ENCODE data around the gene MTHFR.

Gene MTHFR

DNA sequence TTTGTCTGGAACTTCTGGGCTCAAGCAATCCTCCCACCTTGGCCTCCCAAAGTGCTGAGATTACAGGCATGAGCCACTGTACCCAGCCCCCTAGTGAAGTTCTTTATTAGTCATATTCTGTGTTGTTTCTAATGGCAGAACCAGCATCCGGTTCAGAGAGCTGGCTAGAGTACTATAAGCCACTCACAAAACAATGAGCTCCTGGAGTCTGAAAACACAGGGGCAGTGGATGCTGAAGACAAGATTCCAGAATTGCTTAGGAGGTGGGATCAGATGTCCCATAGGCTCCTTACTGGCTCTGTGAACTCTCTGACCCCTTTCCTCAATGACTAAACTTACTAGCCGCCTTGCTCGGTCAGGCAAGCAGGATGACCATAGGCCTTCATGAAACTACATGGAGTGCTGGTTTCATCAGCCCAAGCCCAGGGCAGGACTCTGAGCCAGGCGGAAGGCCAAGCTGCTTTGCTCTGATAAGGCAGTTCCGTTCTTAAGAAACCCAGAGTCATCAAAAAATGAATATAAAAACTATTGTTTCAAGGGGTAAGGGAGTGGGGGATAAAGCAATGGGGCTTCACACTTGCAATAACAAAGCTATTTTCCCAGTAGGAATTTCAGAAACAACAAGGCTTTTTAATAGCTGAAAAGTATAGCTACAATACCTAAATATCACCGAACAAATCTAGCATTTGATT, 8.1 kb downstream of the MTHFR start:
- no peak for DNase-seq (ENCODE audit: low read depth, low spot score)

DNA sequence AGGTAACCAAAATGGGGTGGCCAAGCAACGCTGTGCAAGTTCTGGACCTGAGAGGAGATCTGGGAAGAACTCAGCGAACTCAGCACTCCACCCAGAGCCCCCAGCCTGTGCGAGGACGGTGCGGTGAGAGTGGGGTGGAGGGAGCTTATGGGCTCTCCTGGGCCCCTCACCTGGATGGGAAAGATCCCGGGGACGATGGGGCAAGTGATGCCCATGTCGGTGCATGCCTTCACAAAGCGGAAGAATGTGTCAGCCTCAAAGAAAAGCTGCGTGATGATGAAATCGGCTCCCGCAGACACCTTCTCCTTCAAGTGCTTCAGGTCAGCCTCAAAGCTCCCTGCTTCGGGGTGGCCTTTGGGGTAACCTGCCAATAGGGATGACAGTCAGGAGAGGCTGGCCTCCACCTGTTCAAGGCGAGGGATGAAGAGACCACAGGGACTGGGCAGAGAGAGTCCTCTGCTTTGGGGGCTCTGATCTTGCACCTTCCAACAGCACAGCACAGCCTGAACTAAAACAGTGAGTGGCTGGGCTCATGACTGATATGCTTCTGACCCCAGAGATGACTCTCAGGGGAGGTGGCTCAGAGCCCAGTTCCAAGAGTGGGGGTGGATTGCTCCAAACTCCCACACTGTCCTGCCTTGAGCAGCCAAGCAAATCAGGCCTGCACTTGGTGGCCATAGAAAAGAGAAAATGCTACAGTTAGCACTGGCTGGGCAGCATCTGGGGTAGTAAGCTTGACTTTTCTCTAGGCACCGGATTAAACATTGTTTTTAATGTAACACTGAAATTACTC, 9.5 kb downstream of the MTHFR start:
- DNase-seq (ENCODE audit: low read depth, low spot score) = no peak

DNA sequence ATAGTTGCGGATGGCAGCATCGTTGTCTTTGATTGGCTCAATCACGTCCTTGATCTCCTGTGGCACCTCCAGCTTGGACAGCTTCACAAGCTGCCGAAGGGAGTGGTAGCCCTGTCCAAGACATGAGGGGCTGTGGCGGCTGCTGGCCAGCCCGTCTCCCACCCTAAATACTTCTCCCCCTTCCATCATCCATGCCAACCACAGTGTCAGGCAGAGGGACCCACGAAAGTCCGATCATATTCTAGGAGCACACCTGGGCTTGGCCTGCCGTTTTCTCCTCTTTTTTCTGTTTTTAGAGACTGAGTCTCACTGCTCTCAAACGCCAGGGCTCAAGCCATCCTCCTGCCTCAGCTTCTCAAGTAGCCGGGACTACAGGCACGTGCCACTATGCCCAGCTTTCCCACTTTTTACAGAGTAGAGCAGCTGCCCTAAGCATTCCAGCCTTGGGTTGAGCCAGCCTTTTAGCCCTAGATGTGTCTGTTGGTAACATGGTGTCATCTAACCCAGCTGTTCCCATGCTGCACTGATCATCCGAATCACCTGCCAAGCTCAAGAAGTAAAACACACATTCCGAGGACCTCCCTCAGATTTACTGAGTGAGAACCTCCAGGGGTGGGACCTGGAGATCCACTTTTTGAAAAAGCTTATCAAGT, 10.4 kb downstream of the MTHFR start:
- no peak for DNase-seq (ENCODE audit: low read depth, low spot score)

DNA sequence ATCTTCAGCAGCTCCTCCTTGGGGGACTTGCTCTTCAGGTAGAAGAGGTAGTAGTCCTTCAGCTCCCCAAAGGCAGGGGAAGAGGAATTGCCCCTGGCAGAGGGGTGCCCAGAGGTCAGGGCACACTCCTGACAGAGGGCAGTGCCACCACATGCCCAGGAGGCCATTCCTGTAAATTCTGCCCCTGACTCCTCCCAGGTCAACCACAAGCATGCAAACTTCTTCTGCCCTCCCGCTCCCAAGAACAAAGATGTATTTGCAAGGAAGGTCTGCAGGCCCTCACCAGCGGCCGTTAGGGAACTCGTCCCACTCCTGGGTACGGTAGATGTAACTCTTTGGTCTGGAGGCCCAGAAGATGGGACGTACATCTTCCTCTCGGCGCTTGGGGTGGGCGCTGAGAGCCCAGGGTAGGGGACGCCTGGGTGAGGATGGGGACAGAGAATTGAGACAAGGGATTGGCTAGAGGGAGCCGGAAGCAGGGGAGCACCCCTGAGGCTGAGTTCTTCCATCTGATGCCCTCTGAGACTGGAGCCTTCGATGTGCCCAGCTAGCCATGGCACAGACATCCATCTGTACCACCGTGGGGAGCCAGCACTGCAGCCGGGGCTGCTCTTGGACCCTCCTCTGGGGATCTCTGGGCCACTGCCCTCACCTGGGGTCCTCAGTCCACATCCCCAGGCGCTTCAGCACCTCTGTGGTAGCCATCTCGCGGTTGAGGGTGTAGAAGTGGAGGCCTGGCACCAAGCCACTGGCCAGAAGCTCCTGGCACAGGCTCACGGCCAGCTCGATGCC, 11.1 kb downstream of the MTHFR start:
- no peak for DNase-seq (ENCODE audit: low read depth, low spot score)

DNA sequence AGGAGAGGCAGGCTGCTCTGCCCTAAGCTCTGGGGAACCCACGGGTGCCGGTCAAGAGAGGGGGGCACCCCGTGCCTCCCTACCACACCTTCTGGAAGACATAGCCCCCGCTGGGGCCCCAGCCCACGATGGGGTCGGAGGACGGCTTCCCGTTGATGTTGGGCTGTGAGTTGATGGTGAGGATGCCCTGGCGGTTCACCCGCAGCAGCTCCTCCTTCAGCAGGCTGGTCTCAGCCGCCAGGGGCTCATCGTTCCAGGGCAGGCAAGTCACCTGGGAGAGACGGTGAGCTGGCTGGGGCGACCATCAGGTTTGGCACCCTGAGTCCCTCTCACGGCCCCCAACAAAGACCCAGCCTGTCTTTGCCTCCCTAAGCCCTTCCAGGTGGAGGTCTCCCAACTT, 11.9 kb downstream of the MTHFR start:
- no peak for DNase-seq (ENCODE audit: low read depth, low spot score)

DNA sequence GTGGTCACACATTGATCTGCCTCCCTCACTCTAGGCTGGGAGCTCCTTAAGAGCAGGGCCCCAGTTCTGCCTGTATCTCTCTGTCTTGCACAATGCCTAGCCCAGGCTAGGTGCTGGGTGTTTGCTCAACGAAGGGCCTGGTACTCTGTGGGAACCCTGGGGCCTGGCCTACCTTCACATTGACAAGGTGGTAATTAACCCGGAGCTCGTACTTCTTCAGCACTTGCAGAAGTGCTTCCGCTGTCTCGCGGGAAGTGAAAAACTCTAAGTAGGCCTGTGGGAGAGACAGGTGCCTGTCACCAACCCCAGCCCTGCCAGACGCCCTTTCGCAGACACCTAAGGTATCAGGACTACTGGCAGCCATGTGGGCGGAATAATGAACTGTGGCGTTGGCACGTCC, 13.7 kb downstream of the MTHFR start:
- no peak for DNase-seq (ENCODE audit: low read depth, low spot score)

DNA sequence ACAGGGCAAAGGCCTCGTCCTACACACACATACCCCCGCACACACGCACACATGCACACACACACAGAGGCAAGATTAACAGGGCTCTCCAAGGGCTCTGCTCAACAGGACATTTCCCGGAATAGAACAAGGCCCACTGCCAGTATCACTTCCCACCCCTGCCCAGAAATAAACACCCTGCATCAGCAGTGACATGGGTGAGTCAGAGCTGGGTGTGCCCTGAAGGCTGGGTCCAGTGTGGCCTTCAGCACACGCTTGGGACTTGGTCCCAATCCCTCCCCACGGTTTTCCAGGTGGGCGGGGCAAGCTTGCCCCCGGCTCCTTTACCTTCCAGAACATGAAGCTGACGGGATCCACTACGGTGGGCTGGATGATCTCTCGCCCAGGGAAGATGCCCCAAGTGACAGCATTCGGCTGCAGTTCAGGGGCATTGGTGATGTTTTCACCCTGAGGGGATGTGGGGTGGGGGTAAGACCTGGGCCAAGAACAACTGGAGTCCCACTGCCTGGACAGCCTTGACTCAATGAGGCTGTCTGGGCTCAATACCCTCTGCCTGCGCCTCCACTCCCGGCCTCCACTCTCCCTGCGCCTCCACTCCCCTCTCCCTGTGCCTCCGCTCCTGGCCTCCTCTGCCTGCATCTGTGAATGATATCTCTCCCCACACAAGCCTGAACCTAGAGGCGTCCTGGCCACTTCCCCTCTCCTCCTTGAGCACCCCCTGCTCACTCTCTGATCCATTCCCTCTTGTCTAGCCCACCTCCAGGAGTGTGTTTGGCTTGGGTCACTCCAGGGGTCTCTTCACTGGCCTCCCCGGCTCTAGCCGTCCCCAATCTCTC, 14.7 kb downstream of the MTHFR start:
- peak; percentile 88 for DNase-seq (ENCODE audit: low read depth, low spot score)

DNA sequence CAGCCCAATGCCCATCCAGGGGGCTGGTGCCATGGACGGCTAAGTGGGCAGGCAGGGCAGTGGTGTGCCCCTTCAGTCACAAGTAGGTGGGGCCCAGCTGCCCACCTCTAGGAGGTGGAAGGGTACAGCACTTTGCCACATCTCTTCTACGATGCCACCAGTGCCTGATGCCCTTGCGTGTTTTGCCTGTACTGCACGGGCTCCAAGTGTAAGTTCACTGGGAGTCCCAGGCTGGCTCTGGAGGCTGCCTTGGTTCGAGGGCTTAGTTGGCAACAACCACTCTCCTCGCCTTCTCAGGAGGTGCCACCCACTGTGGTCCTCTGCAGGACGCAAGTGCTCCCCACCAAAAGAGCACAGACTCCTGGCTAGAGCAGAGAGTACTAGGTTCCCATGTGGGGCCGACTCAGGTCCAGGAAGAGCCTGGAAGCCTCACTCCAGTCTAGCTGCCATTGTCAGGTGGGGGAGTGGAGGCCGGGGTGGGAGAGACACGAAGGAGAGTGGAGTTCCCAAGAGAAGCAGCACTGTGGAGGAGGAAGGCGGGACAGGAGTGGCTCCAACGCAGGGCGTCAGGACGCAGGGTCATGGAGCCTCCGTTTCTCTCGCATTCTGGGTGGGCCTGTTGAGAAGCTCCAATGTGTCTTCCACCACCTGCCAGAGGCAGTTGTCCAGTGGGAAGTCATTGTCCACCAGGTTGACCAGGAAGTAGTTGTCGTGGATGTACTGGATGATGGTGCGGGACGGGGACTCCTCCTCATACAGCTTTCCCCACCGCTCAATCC, 15.5 kb downstream of the MTHFR start:
- DNase-seq (ENCODE audit: low read depth, low spot score) = no peak

DNA sequence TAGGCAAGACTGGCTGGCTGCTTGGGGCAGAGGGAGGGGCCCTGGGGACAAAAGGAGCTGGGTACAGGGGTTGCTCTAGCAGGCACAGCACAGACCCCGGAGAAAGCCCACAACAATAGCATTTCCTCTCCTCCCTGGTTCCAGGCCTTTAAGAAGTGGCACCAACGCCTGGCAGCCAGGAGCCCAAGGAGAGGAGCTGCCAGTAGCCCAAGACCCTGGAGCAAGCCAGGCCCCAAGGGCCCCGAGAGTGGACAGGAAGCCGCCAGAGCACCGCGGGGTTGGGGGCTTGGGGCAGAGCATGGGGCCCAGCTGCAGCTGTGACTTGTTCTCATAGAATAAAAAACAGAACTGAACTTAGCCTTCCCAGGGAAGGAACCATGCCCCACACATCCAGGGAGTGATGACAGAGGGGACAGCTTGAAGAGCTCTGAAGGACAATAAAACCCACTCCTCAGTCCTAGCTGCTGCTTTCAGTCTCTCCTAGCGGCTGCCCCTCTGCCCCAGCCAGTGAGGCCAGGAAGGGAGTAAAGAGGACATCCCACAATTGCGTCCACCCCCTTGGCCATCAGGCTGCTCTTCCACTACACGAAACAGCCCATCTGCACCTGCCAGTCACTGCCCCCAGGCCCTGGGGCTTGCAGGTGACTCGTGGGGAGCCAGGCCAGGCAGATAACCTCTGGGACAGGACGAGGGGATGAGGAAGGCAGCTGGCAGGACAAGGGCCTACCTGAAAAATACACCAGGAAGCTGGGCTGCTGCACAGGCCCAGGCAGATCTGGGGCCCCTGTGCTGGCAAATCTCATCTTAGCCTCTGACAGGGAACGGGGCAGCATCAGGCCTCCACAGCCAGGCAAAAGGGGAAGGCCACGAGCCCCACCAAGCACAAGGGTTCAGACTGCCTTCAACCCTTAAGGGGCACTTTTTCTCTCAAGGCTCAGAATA, 16.4 kb downstream of the MTHFR start:
- DNase-seq (ENCODE audit: low read depth, low spot score) = no peak

DNA sequence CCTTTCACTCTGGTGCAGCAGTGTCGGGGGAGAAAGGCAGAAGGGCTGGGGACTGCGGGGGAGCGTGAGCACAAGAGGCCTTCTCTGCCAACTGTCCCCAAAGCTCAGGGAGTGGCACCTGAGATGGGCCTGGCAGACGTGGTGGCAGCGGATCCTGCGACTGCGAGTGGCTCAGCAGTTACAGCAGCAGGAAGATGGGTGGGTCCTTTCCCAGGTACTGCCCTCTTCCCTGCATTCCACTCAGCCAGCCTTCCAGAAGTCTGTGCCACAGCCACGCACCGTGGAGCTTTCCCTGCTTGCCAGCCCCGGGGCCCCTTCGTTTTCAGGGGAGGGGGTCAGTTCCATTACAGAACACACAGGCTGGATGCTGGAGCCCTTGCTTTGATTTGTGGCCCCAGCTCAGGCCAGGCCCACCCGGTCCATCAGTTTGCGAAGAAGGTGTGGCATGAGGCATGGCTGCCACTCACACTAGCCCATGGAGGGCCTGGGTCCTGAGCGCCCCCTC, 17.2 kb downstream of the MTHFR start:
- no peak for DNase-seq (ENCODE audit: low read depth, low spot score)

DNA sequence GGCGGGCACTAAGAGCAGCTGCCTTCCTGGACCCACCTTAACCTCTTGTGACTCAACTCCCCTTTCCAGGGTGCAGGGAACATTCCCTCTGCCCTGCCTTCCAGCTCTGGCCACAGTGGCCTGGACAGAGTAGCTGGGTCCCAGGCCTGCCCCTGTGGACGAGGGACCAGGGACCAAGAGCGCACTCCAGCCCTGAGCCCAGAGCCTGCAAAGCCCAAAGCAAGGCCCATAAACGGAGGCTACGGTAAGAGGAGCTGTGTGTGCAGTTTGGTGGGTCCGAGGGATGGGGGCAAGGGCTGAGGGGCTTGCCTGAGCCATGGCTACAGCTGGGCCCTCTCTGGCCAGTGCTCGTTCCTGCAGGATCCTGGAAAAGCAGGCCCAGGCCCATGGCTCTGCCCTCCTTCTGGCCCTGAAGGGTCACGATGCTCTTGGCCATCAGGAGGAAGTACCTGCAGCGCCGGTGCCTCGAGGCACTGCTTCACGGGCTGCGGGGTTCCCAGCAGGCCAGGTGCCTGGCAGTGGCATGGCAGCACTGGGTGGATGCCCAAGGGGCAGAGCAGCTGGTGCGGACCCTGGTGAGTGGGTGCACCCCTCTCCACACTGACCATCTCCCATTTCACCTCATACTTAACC, 17.8 kb downstream of the MTHFR start:
- no peak for DNase-seq (ENCODE audit: low read depth, low spot score)

DNA sequence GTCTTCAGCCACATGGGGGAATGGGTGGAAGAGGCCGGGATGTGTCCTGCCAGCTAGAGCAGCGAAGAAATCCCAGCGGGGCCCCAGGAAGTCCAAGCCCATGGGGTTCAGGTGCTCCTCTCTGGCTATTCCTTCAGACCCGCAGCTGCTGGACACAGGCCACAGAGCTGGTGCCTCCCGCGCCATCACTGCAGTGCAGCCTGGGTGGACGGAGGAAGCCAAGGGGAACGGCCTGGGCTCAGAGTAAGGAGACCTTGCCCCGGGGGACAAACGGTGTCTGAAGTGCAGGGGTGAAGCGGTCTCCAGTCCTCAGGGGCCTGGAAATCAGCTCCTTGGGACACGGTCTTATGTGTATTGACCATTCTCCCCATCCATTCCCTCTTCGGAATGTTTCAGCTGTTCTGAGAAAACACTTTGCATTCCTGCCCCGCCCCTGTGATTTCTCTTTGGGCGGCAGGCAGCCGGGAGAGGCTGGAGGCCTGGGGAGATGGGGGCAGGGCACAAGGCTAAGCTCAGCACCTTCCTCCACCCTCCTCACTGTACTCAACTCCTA, 18.4 kb downstream of the MTHFR start:
- DNase-seq (ENCODE audit: low read depth, low spot score) = peak; percentile 82

DNA sequence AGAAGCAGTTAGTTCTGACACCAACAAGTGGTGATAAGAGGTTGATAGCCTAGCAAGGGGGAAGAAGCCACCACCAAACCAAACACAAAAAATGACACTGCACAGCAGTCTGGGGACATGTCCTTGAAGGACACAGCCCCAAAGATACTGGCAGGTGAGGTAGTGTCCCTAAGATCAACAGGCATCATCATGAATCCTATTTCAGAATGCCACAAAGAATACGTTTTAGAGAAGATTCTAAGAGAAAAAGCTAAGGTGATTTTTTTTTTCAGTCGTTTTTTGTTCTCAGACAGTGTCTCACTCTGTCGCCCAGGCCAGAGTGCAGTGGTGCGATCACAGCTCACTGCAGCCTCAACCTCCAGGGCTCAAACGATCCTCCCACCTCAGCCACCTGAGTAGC, 19.6 kb downstream of the MTHFR start:
- DNase-seq (ENCODE audit: low read depth, low spot score) = no peak

DNA sequence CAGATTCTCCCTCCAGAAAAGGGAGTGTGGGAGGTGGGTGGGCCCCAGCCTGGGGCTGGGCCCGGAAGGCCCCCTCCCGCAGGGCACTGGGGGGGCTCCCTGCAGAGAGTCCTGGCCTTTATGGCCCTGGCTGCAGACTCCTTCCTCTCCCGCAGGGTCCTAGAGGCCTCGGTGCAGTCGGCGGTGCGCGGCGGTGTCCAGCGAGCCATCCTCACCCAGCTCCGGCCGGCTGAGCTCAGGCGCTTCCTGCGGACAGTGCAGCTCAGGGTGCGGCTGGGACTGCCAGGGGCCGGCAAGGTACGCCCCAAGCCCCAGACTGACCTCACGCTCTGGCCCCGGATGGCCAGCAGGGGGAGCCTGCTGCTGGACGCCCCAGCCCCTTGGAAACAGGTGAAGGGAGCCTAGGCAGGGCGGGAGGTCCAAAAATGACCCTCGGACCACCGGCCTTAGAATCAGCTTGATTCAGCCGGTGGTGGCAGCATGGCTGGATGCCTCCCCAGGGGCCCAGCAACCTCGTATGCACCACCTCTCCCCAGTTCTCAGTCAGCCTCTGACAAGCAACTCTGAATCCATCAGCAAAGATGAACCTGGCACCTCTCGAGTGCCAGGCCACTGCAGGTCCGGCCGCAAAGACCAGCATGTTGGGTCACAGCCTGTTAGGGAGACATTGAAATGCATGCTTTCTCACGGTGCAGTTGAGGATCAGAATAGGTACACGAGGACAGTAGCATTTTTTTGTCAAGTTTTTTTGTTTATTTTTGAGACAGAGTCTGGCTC, 20.6 kb downstream of the MTHFR start:
- peak; percentile 72 for DNase-seq (ENCODE audit: low read depth, low spot score)

DNA sequence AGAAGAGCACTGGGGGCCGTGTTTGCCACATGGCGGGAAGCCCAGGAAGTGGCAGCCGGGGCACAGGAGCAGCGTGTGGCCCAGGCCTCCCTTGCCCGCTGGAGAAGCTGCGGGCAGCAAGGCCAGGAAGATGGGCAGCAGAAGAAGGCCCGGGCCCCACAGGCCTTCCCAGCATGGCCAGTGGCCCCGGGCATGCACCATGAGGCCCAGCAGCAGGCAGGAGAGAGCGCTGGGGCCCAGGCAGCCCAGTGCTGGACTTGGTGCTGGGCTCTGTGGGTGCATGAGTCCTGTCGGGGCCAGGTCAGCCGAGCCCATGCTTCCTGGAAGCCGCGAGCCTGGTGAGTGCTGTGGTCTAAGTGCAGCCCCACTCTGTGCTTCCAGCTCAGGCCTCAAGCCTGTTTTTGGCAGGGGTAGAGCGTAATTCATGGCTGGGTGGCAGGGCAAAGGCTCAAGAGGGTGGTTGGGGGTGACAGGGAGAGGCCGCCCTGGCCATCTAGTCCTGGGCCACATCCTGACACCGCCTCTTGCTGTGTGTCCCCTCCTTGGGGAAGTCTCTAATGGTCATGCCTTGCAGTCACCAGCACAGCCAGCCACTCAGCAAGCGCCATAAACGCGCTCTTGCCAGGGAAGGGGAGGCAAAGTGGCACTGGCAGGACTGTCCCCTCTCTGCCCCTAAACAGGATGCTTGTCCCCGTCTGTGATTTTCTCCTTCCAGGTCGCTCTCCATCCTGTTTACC, 21.3 kb downstream of the MTHFR start:
- DNase-seq (ENCODE audit: low read depth, low spot score) = no peak

DNA sequence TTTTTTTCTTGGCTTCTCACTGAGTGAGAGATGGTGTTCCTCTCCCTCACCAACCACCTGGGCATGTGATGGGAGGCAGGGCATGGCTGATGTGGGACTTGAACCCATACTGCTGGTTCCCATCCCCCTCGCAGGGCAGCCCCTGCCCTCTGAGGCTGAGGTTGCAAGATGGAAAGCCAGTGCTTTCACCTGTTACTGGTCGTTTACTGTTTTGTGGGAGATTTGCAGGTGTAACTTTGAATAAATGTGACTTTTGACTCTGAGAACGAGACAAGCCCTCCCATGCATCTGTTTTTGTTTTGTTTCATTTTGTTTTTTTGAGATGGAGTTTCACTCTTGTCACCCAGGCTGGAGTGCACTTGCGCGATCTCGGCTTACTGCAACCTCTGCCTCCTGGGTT, 22.2 kb downstream of the MTHFR start:
- no peak for DNase-seq (ENCODE audit: low read depth, low spot score)

Measured in astrocyte of the hippocampus (primary cell).